M059J (cell line): ENCODE results near the gene METTL1. TPM values are rescaled to one million over a fixed set of nuclear protein-coding genes. Genes with fewer than 3 reads are reported as not detected.
"Not testable (repeated sequence)": the region's sequence is repeated elsewhere in the genome, so short reads cannot be mapped to it uniquely, and the experiment has no call there.

ENCODE experiments used
- DNase-seq: peaks from one replicate; pipeline ENCODE4 v3.0.0-alpha.2; 2012; ENCODE audit warnings: low read depth
- total RNA-seq: library from RNA; depleted of rRNA; stranded (reverse); fragments of >200 nt; shearing (Covaris generic); gene quantifications from 2 replicates; pipeline ENCODE4 v1.2.3, GENCODE V29; 2014

Gene METTL1
- total RNA-seq, 1 experiment from 2014 or later, result 8.4 TPM

GRCh38 chr12:57797933-57798332 is 26.0 kb upstream of the METTL1 start:
- no peak for DNase-seq

GRCh38 chr12:57796996-57797395 is 25.1 kb upstream of the METTL1 start:
- DNase-seq, result no peak

- DNase-seq, result peak; percentile 78
These were observed 23.4 kb upstream of the METTL1 start for GRCh38 chr12:57795354-57795753.

- peak; percentile 77 for DNase-seq
These were observed 22.0 kb upstream of the METTL1 start for GRCh38 chr12:57793920-57794319.

GRCh38 chr12:57783861-57784260 is 12.0 kb upstream of the METTL1 start:
- no peak for DNase-seq

- no peak for DNase-seq
These were observed 11.5 kb upstream of the METTL1 start for GRCh38 chr12:57783466-57783801.

- DNase-seq, result peak; percentile 90
These were observed 10.9 kb upstream of the METTL1 start, which contains the start of gene TSFM for GRCh38 chr12:57782608-57783465. Gene TSFM (plus strand): TSS chr12:57782787. CDS start chr12:57782802, 15 bp downstream.

GRCh38 chr12:57782243-57782607 is 10.3 kb upstream of the METTL1 start:
- no peak for DNase-seq

- DNase-seq, result no peak
These were observed 9.9 kb upstream of the METTL1 start for GRCh38 chr12:57781801-57782200.

- DNase-seq, result no peak
These were observed 9.3 kb upstream of the METTL1 start for GRCh38 chr12:57781244-57781643.

GRCh38 chr12:57780284-57780897 is 8.5 kb upstream of the METTL1 start:
- DNase-seq, result no peak

GRCh38 chr12:57779736-57780135 is 7.8 kb upstream of the METTL1 start:
- DNase-seq, result peak; percentile 64

GRCh38 chr12:57777911-57778310 is 6.0 kb upstream of the METTL1 start:
- no peak for DNase-seq

GRCh38 chr12:57777367-57777766 is 5.5 kb upstream of the METTL1 start:
- no peak for DNase-seq

- DNase-seq, result no peak
These were observed 4.3 kb upstream of the METTL1 start for GRCh38 chr12:57776247-57776587.

GRCh38 chr12:57775563-57776246 is 3.8 kb upstream of the METTL1 start:
- DNase-seq, result no peak

GRCh38 chr12:57775044-57775443 is 3.1 kb upstream of the METTL1 start:
- DNase-seq, result no peak

GRCh38 chr12:57774634-57775033 is 2.7 kb upstream of the METTL1 start:
- not testable (repeated sequence) for DNase-seq

GRCh38 chr12:57772429-57773322 is 771 bp upstream of the METTL1 start, which contains the start of gene EEF1AKMT3:
Gene EEF1AKMT3 (plus strand): TSS chr12:57772614. CDS start chr12:57772725, 111 bp downstream.
- DNase-seq, result peak; percentile 64

- DNase-seq, result peak; percentile 90
These were observed 551 bp downstream of the METTL1 start for GRCh38 chr12:57771236-57771872.

GRCh38 chr12:57770734-57771133 is 1.2 kb downstream of the METTL1 start:
- no peak for DNase-seq
